Measurements from ENCODE around the gene RFX4.

The RFX4 gene

GRCh38 chr12:106801167-106801708, 218.4 kb downstream of the RFX4 start:
- no peak for DNase-seq (ENCODE audit: low read depth in 2 of 3, low spot score in 1 of 3)

GRCh38 chr12:106801830-106802533, 219.2 kb downstream of the RFX4 start:
- no peak for DNase-seq (ENCODE audit: low read depth in 2 of 3, low spot score in 1 of 3)

- DNase-seq (ENCODE audit: low read depth in 2 of 3, low spot score in 1 of 3) = no peak
Observed at GRCh38 chr12:106804668-106805067, 221.9 kb downstream of the RFX4 start.
